Endodermal cell (in vitro differentiated cells): ENCODE measurements around the gene CROCC2. TPM values are rescaled to one million over a fixed set of nuclear protein-coding genes. Genes with fewer than 3 reads are reported as not detected.

Source experiments
- DNase-seq: peaks from one replicate; pipeline ENCODE4 v3.0.0-alpha.2; 2017
- H3K27ac ChIP-seq: 2 replicates; pipeline ENCODE4 v1.5.1; 2013; ENCODE audit warnings: mild to moderate bottlenecking, low read depth, low read length, moderate library complexity
- H3K27me3 ChIP-seq: 2 replicates; pipeline ENCODE4 v1.6.1; 2013; ENCODE audit warnings: mild to moderate bottlenecking, low read length, moderate library complexity; ENCODE audit not compliant: insufficient read depth, control insufficient read depth, poor library complexity, severe bottlenecking
- H3K36me3 ChIP-seq: 2 replicates; pipeline ENCODE4 v1.7.0; 2013; ENCODE audit warnings: mild to moderate bottlenecking, low read length, moderate library complexity; ENCODE audit not compliant: control insufficient read depth, insufficient read depth
- H3K4me1 ChIP-seq: one replicate; pipeline ENCODE4 v1.7.0; 2013; ENCODE audit warnings: low read length; ENCODE audit not compliant: control insufficient read depth, insufficient read depth
- H3K4me3 ChIP-seq: 2 replicates; pipeline ENCODE4 v1.5.1; 2013; ENCODE audit warnings: mild to moderate bottlenecking, low read length, moderate library complexity
- H3K9ac ChIP-seq: 2 replicates; pipeline ENCODE4 v1.6.1; 2013; ENCODE audit warnings: mild to moderate bottlenecking, low read length, moderate library complexity; ENCODE audit not compliant: poor library complexity, severe bottlenecking; ENCODE audit errors: extremely low read depth
- H3K9me3 ChIP-seq: 2 replicates; pipeline ENCODE4 v1.6.1; 2013; ENCODE audit warnings: mild to moderate bottlenecking, low read length, moderate library complexity; ENCODE audit not compliant: control insufficient read depth
- H3K27ac Mint-ChIP-seq: 2 replicates; pipeline ENCODE4 v1.8.0; 2020; ENCODE audit warnings: mixed read lengths
- H3K27me3 Mint-ChIP-seq: 2 replicates; pipeline ENCODE4 v1.8.0; 2021; ENCODE audit warnings: mild to moderate bottlenecking, mixed read lengths; ENCODE audit not compliant: insufficient read depth
- H3K36me3 Mint-ChIP-seq: 2 replicates; pipeline ENCODE4 v1.8.0; 2020; ENCODE audit warnings: low read depth, mixed read lengths
- H3K4me1 Mint-ChIP-seq: 2 replicates; pipeline ENCODE4 v1.8.0; 2020; ENCODE audit warnings: mixed read lengths
- H3K4me3 Mint-ChIP-seq: 2 replicates; pipeline ENCODE4 v1.8.0; 2020; ENCODE audit warnings: mild to moderate bottlenecking, moderate library complexity, mixed read lengths
- H3K9me3 Mint-ChIP-seq: 2 replicates; pipeline ENCODE4 v1.8.0; 2020; ENCODE audit warnings: mild to moderate bottlenecking, mixed read lengths
- CTCF ChIP-seq: fragments of 200-600 bp; sonication (generic); conservative IDR thresholded peaks from 2 replicates; pipeline ENCODE4 v1.5.0; 2021; ENCODE audit warnings: antibody characterized with exemption, mild to moderate bottlenecking
- WGBS, 2 experiments: methylation state at CpG; one replicate each; pipeline versions ENCODE4 v1.1.5 to v1.1.7; 2013; ENCODE audit warnings: missing lambda C conversion rate in 2 of 2, mixed read lengths in 1 of 2; ENCODE audit not compliant: insufficient coverage in 1 of 2, insufficient read length in 1 of 2; 5-methylcytosine and 5-hydroxymethylcytosine counted together
- total RNA-seq, 2 donors: library from RNA; stranded (reverse); fragmentation: NEBNext Ultra II Directional in 1 of 2; extraction: Animal tissue kit (Norgen Biotek cat#: 25700) in 1 of 2; gene quantifications; 2 replicates in 1 of 2; 3 replicates in 1 of 2; pipeline ENCODE4 v1.2.1, GENCODE V29; 2021

The CROCC2 gene
- total RNA-seq, 2 donors from 2014 or later = not detected

DNA sequence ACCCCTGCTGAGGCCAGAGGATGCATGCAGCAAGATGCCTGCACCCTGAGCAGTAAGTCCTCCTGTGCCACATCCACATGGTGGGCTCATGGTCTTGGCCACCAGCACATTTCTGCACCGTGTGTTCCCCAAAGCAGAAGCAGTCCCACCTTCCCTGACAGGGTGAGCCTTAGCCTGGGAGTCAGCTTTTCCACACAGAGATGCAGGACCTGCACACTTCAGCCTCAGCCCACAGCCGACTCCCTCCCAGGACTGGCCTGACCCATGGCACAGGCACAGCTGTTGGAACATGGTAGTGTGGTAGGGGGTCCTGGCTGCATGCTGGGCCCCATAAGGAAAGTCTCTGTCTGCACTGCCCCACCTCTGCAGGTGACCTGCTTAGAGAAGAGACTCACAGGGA, 97.2 kb downstream of the CROCC2 start:
- Mint-ChIP-seq H3K9me3 (peaks cover 34% of the 10 kb centered on the region), H3K36me3 (no peaks in the 10 kb centered on the region), H3K4me3 (no peak overlapping the region), H3K4me1 (no peaks in the 10 kb centered on the region), H3K27ac (no peak overlapping the region), H3K27me3 (peaks cover 37% of the 10 kb centered on the region)
- H3K27me3 ChIP-seq = peaks cover 34% of the 10 kb centered on the region
- H3K27ac ChIP-seq = no peak overlapping the region
- no peak overlapping the region for H3K9ac ChIP-seq
- peaks cover 26% of the 10 kb centered on the region for H3K9me3 ChIP-seq
- H3K36me3 ChIP-seq = no peaks in the 10 kb centered on the region
- no peak for TF ChIP-seq CTCF
- H3K4me1 ChIP-seq = no peaks in the 10 kb centered on the region
- H3K4me3 ChIP-seq = no peak overlapping the region
- 94% methylated on average over 2 of the region's 2 CpGs; no CpG with 5 or more reads in 1 of the 2 experiments for WGBS, 2 experiments
- DNase-seq = no peak

DNA sequence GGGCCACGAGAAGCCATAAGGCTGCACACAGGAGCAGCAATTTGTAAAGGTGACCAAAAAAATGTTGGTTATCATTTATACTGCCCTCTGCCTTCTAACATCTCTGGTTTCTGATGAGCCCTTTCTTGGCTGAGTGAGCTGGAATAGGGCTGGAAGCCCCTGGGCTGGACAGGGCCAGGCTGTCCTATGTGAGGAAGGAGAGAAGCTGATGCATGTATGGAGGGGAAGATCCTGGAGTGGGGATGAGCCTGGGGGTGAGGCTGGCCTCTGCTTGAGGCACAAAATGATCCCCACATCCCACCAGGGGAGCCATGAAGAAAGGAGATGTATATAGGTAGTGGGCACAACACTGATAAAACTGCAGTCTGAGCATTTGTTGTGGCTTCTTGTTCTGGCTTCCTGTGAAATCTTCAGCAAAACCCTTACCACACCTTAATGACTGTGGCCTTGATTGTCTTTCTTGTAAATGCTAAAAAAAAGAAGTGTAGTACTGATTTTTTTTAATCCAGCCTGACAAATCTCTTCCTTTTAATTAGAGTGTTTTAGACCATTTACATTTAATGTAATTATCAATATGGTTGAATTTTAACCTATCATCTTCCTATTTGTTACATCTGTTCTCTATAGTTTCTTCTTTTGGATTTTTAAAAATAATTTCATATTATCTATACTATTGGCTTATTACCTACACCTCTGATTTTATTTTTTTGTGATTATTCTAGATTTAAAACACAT, 97.9 kb downstream of the CROCC2 start:
- Histone ChIP-seq H3K9me3 (peaks cover 26% of the 10 kb centered on the region), H3K36me3 (no peaks in the 10 kb centered on the region), H3K27ac (no peak overlapping the region), H3K27me3 (peaks cover 30% of the 10 kb centered on the region), H3K9ac (no peak overlapping the region), H3K4me3 (no peak overlapping the region), H3K4me1 (no peaks in the 10 kb centered on the region)
- Mint-ChIP-seq H3K4me3 (no peak overlapping the region), H3K4me1 (peaks cover 3% of the 10 kb centered on the region), H3K9me3 (peaks cover 34% of the 10 kb centered on the region), H3K36me3 (no peaks in the 10 kb centered on the region), H3K27me3 (peaks cover 37% of the 10 kb centered on the region), H3K27ac (no peak overlapping the region)
- 80 to 95% methylated on average over 1 of the region's 1 CpG for WGBS, 2 experiments
- no peak for TF ChIP-seq CTCF
- DNase-seq = no peak

GRCh38 chr2:241005569-241005968, 99.4 kb downstream of the CROCC2 start:
- Mint-ChIP-seq H3K9me3 (peaks cover 34% of the 10 kb centered on the region), H3K27ac (no peak overlapping the region), H3K36me3 (no peaks in the 10 kb centered on the region), H3K4me3 (no peak overlapping the region), H3K4me1 (peaks cover 10% of the 10 kb centered on the region), H3K27me3 (peaks cover 25% of the 10 kb centered on the region)
- peaks cover 26% of the 10 kb centered on the region for H3K9me3 ChIP-seq
- no peak for DNase-seq
- 100% methylated on average over 1 to 2 of the region's 2 CpGs for WGBS, 2 experiments
- H3K36me3 ChIP-seq = no peaks in the 10 kb centered on the region
- no peak for TF ChIP-seq CTCF
- H3K9ac ChIP-seq = no peak overlapping the region
- no peak overlapping the region for H3K27ac ChIP-seq
- H3K4me3 ChIP-seq = no peak overlapping the region
- peaks cover 8% of the 10 kb centered on the region for H3K4me1 ChIP-seq
- peaks cover 14% of the 10 kb centered on the region for H3K27me3 ChIP-seq
